Kidney (tissue), 14 donors: ENCODE data around the gene SIPA1. TPM values are rescaled to one million over a fixed set of nuclear protein-coding genes. Genes with fewer than 3 reads are reported as not detected.
"Not testable (repeated sequence)": the region's sequence is repeated elsewhere in the genome, so short reads cannot be mapped to it uniquely, and the experiment has no call there.

Experiments
- DNase-seq, 5 donors: peaks; one replicate each; pipeline ENCODE4 v3.0.0-alpha.2; 2013 to 2020
- FAIRE-seq: peaks from 2 replicates; lab custom pipeline; 2012; peaks lifted over from hg19 to GRCh38; lab: Jason Lieb, UNC
- H3K27ac ChIP-seq, 2 donors: one replicate each; pipeline ENCODE4 v1.7.0; 2013; ENCODE audit warnings: low read depth in 2 of 2, low read length in 2 of 2, inconsistent platforms in 1 of 2
- H3K27me3 ChIP-seq: one replicate; pipeline ENCODE4 v1.7.1; 2013; ENCODE audit warnings: low read length, inconsistent platforms; ENCODE audit not compliant: control insufficient read depth, insufficient read depth
- H3K36me3 ChIP-seq, 3 donors: one replicate each; pipeline versions ENCODE4 v1.7.0 to v1.7.1; 2013; ENCODE audit warnings: low read length in 3 of 3, control low read depth in 1 of 3, inconsistent platforms in 1 of 3; ENCODE audit not compliant: insufficient read depth in 3 of 3, control insufficient read depth in 2 of 3
- H3K4me1 ChIP-seq, 3 donors: one replicate each; pipeline versions ENCODE4 v1.7.0 to v1.7.1; 2013; ENCODE audit warnings: low read length in 3 of 3, inconsistent platforms in 1 of 3, low read depth in 1 of 3; ENCODE audit not compliant: control insufficient read depth in 2 of 3, insufficient read depth in 2 of 3
- H3K4me3 ChIP-seq, 3 donors: one replicate each; pipeline versions ENCODE4 v1.7.0 to v1.8.1; 2013; ENCODE audit warnings: low read length in 3 of 3, control low read depth in 1 of 3, inconsistent platforms in 1 of 3
- H3K9ac ChIP-seq, 3 donors: one replicate each; pipeline versions ENCODE4 v1.7.0 to v1.7.1; 2013; ENCODE audit warnings: low read length in 3 of 3, control low read depth in 1 of 3, inconsistent platforms in 1 of 3
- H3K9me3 ChIP-seq, 3 donors: one replicate each; pipeline versions ENCODE4 v1.7.0 to v1.7.1; 2013; ENCODE audit warnings: low read length in 3 of 3, control low read depth in 1 of 3, inconsistent platforms in 1 of 3; ENCODE audit not compliant: control insufficient read depth in 2 of 3, insufficient read depth in 1 of 3
- intact Hi-C: fragments of 100-400 bp; cut with DNase I; formaldehyde crosslinking; loops from one replicate; pipeline ENCODE4 v1.11.1; 2022
- polyA plus RNA-seq: library from polyadenylated mRNA; stranded (reverse); fragments of 350-450 nt; fragmentation: Illumina TruSeq; extraction: RNeasy Lipid Tissue Mini Kit (QIAGEN cat#74804); gene quantifications from one replicate; pipeline ENCODE4 v1.2.3, GENCODE V29; 2014; ENCODE audit warnings: low read depth, low replicate concordance; ENCODE audit not compliant: insufficient read depth
- total RNA-seq: library from RNA; stranded (reverse); fragmentation: NEBNext Ultra II Directional; extraction: Animal tissue kit (Norgen Biotek cat#: 25700); gene quantifications from one replicate; pipeline ENCODE4 v1.2.1, GENCODE V29; 2021
- TF ChIP-seq, protein P1 (sequence below): IDR thresholded peaks from 3 replicates; pipeline ENCODE4 v1.5.1; 2012; ENCODE audit warnings: mild to moderate bottlenecking, moderate library complexity, borderline replicate concordance; ENCODE audit not compliant: insufficient read depth; ENCODE audit errors: extremely low read depth
- donor health status: control.
- donor health status: control.
- donor health status: control.
- donor health status: control.
- donor health status: control.
- donor health status: DM: yes; HTN: yes; CAD: no.
- donor health status: Normal renal cell carcinoma (clear cell type).

The SIPA1 gene
- total and polyA plus RNA-seq, 2 donors from 2014 or later, result 46.4 to 71.0 TPM

DNA sequence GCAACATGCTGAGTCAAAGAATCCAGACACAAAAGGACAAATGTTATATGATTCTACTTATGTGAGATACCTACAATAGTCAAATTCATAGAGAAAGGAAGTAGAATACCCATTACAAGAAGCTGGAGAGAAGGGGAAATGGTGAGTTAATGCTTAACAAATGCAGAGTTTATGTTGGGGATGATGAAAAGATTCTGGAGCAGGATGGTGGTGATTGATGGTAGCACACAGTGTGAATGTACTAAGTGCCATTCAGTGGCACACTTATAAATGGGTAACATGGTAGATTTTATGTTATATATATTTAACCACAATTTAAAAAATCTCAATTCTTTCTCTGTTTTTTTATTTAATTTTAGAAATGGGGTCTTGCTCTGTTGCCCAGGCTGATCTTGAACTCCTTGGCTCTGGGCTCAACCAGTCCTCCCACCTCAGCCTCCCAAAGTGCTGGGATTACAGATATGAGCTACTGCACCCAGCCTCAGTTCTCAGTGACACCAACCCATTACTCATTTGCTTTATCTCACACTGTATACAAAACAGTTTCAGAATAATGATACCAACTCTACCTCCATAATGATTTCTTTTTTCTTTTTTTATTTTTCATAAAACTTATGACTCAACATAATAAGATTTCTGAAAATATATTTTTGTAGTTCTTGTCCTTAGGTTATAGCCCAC is 34.4 kb downstream of the SIPA1 start:
- H3K4me1 ChIP-seq, result no peaks in the 10 kb centered on the region
- H3K9ac ChIP-seq, result no peak overlapping the region
- no peaks in the 10 kb centered on the region for H3K27me3 ChIP-seq
- intact Hi-C loops, result no loop called here
- TF ChIP-seq, protein P1, sequence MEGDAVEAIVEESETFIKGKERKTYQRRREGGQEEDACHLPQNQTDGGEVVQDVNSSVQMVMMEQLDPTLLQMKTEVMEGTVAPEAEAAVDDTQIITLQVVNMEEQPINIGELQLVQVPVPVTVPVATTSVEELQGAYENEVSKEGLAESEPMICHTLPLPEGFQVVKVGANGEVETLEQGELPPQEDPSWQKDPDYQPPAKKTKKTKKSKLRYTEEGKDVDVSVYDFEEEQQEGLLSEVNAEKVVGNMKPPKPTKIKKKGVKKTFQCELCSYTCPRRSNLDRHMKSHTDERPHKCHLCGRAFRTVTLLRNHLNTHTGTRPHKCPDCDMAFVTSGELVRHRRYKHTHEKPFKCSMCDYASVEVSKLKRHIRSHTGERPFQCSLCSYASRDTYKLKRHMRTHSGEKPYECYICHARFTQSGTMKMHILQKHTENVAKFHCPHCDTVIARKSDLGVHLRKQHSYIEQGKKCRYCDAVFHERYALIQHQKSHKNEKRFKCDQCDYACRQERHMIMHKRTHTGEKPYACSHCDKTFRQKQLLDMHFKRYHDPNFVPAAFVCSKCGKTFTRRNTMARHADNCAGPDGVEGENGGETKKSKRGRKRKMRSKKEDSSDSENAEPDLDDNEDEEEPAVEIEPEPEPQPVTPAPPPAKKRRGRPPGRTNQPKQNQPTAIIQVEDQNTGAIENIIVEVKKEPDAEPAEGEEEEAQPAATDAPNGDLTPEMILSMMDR, result no peak
- no peaks in the 10 kb centered on the region for H3K36me3 ChIP-seq
- no peaks in the 10 kb centered on the region for H3K9me3 ChIP-seq
- H3K4me3 ChIP-seq, result no peak overlapping the region
- no peak overlapping the region for H3K27ac ChIP-seq
- FAIRE-seq (peak; percentile 41), DNase-seq (no peak)

DNA sequence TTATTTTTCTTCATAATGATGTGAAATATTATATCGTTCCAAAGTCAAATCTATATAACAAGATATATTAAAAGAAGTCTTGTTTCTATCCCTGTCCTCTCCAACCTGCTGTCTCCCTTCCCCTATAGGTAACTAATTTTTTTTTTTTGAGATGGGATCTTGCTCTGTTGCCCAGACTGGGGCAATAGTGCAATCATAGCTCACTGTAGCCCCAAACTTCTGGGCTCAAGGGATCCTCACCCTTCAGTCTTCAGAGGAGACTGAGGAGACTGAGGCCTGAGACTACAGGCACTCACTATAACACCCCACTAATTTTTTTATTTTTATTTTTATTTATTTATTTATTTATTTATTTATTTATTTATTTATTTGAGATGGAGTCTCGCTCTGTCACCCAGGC is 35.1 kb downstream of the SIPA1 start:
- no peaks in the 10 kb centered on the region for H3K36me3 ChIP-seq
- no peak for DNase-seq
- H3K4me1 ChIP-seq, result no peaks in the 10 kb centered on the region
- H3K9me3 ChIP-seq, result no peaks in the 10 kb centered on the region
- no peak overlapping the region for H3K9ac ChIP-seq
- intact Hi-C loops, result no loop called here
- no peak for FAIRE-seq
- no peak overlapping the region for H3K27ac ChIP-seq
- TF ChIP-seq, protein P1, result no peak
- no peaks in the 10 kb centered on the region for H3K27me3 ChIP-seq
- H3K4me3 ChIP-seq, result no peak overlapping the region

DNA sequence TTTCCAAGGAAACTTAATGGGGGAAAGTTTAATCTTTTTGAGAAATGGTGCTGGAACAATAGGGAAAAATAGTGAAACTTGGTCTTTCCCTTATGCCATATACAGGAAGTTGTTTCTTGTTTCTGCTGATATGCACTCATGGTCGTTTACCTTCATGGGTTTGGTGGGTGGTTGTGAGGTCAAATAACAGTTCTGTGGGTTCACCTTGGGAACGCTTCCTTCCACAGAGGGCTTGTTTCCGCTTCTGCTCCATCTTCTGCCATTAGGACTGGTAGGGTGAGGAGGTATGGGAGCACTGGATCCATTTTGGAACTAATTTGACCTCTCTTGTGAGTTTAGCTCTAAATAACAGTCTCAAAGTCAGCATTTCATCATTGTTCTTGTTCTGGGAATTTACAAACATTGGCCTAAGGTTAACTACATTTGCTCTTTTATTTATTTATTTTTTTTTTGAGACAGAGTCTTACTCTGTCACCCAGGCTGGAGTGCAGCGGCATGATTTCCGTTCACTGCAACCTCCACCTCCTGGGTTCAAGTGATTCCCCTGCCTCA is 42.4 kb downstream of the SIPA1 start:
- FAIRE-seq (no peak), DNase-seq (no peak)
- Histone ChIP-seq H3K9me3 (no peaks in the 10 kb centered on the region), H3K36me3 (no peaks in the 10 kb centered on the region), H3K4me1 (no peaks in the 10 kb centered on the region), H3K9ac (no peak overlapping the region), H3K4me3 (no peak overlapping the region), H3K27ac (no peak overlapping the region), H3K27me3 (no peaks in the 10 kb centered on the region)
- TF ChIP-seq, protein P1, result no peak
- intact Hi-C loops, result no loop called here

DNA sequence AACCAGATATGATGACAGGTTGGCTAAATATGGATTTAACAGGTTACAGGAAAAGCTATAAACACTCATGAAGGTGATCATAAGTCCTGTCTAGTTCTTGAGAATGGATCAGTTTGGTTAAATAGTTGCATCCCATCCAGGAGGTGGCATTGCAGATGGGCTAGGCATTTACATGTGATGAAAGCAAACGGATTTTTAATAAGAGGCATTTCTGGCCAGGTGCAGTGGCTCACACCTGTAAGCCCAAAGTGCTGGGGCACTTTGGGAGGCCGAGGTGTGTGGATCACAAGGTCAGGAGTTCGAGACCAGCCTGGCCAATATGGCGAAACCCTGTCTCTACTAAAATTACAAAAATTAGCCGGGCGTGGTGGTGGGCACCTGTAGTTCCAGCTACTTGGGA is 45.6 kb downstream of the SIPA1 start:
- FAIRE-seq, intact Hi-C loops, DNase-seq: not testable (repeated sequence)

More for the DNA sequence above, 45.6 kb downstream of the SIPA1 start:
- H3K36me3 ChIP-seq, H3K4me3 ChIP-seq, H3K9ac ChIP-seq, H3K4me1 ChIP-seq, H3K9me3 ChIP-seq, H3K27me3 ChIP-seq, H3K27ac ChIP-seq: not testable (repeated sequence)
